ENCODE data around the gene TRIM16.
"Not testable (repeated sequence)": the region's sequence is repeated elsewhere in the genome, so short reads cannot be mapped to it uniquely, and the experiment has no call there.

Gene TRIM16

DNA sequence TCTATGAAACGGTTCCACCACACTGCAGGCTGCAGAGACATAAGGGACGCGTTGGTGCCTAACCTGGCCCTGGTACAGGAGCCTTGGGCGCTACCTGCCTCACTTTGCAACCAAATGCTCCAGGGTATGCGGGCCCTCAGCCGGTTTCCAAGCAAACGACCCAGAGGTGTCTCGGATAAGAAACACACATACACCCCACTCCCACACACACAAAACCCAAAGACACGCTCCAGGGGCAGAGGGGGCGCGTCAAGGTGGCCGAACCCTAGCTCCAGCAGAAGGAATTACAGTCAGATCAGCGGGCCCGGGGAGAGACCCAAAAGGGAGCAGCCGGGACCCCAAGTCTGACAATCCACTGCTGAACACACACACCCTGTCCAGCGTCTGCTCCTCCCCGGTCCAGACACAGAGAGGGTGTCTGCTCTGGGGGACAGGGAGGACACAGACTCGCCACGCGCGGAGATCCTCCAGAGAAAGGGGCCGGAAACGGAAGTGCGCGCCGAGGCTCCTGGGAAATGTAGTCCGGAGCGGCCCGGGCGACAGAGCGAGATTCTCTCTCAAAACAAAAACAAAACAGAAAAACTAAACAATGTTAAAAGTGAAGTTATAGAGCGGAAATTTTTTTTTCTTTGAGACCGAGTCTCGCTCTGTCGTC lies at the start of gene TRIM16:
Gene TRIM16, minus strand, starts transcription at position 488 of the 655 bp plus-strand sequence. CDS start 32,702 bp downstream, outside the sequence.
- H3K9me3 ChIP-seq; H3K36me3 ChIP-seq; intact Hi-C loops (cut with DNase I; ENCODE audit: low total_unique reads); H3K27me3 ChIP-seq; H3K4me1 ChIP-seq: not testable (repeated sequence)
- peak within 1 kb of the TSS; percentile 31 to 41 for H3K27ac ChIP-seq
- peak within 1 kb of the TSS; percentile 52 to 61 for H3K4me3 ChIP-seq
- DNase-seq: peak; percentile 72 to 85

DNA sequence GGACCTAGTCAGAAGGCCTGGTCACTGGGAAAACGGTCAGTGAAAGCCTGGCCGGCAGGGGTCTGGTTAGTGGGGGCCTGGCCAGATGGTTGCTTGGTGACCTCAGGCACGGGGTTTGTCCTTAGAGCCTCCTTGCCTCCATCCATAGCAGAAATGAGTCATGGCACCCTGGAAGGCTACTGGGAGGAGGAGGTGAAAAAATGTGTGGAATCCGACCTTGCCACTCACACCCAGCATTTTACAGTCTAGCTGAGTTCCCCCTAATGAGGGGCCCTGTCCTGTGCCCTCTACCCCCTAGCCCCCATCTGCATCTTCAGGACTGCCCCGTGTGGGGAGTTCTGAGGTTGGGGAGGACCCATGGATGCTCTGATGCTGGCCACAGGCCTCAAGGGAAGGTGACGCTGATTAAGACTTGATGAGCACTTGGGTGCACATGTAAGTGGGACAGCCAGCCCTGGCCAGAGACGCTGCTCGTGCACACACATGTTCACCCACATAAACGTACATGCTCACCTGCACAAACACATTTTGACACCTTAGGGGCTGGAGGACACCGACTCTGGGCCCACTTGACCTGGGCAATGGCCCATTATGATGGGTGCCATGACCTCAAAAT lies 49.2 kb upstream of the TRIM16 start:
- DNase-seq, H3K27me3 ChIP-seq: not testable (repeated sequence)

DNA sequence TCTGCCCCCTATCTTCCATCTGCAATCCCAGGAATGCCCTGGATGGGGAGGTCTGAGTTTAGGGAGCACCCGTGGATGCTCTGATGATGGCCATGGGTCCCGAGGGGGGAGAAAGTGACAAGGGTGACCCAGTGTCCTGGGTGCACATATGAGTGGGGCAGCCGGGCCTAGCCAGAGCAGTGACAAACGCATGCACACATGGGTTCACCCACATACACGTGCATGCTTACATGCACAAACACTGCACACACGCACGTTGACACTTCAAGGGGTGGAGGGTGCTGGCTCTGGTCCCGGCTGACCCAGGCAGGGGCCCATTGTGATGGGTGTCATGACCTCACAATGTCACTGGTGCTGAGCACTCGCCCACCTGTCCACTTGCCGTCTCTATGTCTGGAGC lies 47.8 kb upstream of the TRIM16 start, which contains the start of gene TBC1D26:
Gene TBC1D26, plus strand, starts transcription at position 384 of the 400 bp plus-strand sequence. CDS start 3,066 bp downstream, outside the sequence.
- DNase-seq; H3K27me3 ChIP-seq; H3K4me1 ChIP-seq; intact Hi-C loops (cut with DNase I; ENCODE audit: low total_unique reads); H3K36me3 ChIP-seq; H3K4me3 ChIP-seq; H3K27ac ChIP-seq; H3K9me3 ChIP-seq: not testable (repeated sequence)

More for the DNA sequence above, 49.2 kb upstream of the TRIM16 start:
- H3K4me1 ChIP-seq; H3K27ac ChIP-seq; H3K9me3 ChIP-seq; intact Hi-C loops (cut with DNase I; ENCODE audit: low total_unique reads); H3K4me3 ChIP-seq; H3K36me3 ChIP-seq: not testable (repeated sequence)

DNA sequence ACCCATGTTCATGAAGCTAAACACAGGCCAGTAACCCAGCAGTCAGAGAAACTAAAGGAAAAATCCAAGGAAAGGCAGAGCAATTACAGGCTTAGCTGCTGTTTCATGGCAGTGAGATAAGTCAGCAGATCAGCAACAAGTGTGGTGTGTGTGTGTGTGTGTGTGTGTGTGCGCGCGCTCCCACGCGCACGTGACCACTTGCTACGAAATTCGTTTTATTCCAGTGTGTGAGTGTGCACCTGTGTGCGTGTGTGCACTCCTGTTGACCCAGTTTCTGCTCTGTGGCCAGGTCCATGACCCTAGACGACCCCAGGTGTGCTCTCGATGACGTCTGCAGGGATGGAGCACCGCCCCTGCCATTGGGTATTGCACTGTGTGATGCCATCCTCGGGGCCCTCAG lies 46.4 kb upstream of the TRIM16 start:
- H3K27me3 ChIP-seq; H3K4me1 ChIP-seq; H3K9me3 ChIP-seq; H3K36me3 ChIP-seq; H3K4me3 ChIP-seq; intact Hi-C loops (cut with DNase I; ENCODE audit: low total_unique reads); H3K27ac ChIP-seq; DNase-seq: not testable (repeated sequence)

DNA sequence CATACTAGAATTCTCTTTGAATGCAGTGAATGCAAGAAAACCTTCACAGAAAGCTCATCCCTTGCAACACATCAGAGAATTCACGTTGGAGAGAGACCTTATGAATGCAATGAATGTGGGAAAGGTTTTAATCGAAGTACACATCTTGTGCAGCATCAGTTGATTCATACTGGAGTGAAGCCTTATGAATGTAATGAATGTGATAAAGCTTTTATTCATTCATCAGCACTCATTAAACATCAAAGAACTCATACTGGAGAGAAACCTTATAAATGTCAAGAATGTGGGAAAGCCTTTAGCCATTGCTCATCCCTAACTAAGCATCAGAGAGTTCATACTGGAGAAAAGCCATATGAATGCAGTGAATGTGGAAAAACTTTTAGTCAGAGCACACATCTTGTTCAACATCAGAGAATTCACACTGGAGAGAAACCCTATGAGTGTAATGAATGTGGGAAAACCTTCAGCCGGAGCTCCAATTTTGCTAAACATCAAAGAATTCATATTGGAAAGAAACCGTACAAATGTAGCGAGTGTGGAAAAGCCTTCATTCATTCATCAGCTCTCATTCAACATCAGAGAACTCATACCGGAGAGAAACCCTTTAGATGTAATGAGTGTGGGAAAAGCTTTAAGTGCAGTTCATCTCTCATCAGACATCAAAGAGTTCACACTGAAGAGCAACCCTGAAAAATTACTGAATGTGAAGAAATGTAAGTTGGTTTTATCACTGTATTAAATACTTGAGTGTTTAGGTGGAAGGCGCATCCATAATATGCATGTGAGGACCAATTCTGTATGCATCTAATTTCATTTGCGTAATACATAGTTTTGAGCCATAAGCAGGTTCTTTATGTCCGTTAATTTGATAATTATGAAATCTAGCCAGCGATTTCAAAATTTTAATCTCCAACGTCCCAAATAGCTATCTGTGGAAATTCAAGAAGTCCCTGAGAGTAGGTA lies 32.8 kb upstream of the TRIM16 start:
- DNase-seq; intact Hi-C loops (cut with DNase I; ENCODE audit: low total_unique reads); H3K27ac ChIP-seq; H3K27me3 ChIP-seq; H3K4me3 ChIP-seq; H3K4me1 ChIP-seq: not testable (repeated sequence)
- H3K9me3 ChIP-seq: peaks cover 0 to 60% (median 27%) of the 10 kb centered on the region in 3 donors
- peaks cover 9 to 54% (median 44%) of the 10 kb centered on the region in 3 donors for H3K36me3 ChIP-seq

DNA sequence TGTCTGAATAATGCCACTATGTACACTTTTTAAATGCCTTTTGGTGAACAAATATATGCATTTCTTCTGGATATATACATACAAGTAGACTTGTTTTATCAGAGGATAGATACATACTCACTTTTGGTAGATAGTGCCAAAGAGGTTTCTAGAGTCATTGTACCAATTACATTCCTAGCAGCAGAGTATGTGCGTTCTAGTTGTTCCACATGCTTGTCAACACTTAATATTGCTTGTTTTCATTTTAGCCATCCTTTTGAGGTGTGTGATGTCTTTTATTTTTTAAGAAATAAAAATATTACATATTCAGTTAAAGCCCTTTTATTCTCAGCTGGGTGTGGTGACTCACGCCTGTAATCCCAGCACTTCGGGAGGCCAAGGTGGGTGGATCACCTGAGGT lies 24.8 kb upstream of the TRIM16 start:
- H3K4me3 ChIP-seq; H3K27ac ChIP-seq; H3K27me3 ChIP-seq; H3K4me1 ChIP-seq; DNase-seq; intact Hi-C loops (cut with DNase I; ENCODE audit: low total_unique reads): not testable (repeated sequence)
- Histone ChIP-seq H3K36me3 (peaks cover 50 to 79% (median 58%) of the 10 kb centered on the region in 3 donors), H3K9me3 (peaks cover 0 to 24% (median 0%) of the 10 kb centered on the region in 3 donors)

DNA sequence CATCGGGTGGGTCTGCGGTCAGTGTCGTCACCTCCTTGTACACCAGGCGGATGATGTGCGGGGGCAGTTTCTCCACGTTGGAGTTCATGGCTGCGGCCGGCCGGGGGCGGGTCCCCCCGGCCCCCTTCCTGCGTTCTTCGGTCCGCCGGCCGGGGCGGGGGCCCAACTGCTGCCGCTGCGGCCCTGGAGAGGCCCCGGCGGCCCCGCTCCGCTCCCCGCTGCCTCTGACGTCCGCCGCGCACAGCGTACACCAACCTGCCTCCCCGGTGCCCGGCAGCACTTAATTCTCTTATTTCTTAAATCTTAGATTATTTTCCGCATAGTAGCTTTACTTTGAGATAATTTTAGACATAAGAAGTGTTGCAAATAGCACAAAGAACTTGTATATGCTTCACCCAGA lies 20.7 kb upstream of the TRIM16 start:
- intact Hi-C loops (cut with DNase I; ENCODE audit: low total_unique reads); H3K27me3 ChIP-seq; H3K27ac ChIP-seq; H3K4me3 ChIP-seq; DNase-seq; H3K4me1 ChIP-seq: not testable (repeated sequence)
- H3K9me3 ChIP-seq: peaks cover 0 to 10% (median 0%) of the 10 kb centered on the region in 3 donors
- peaks cover 31 to 49% (median 44%) of the 10 kb centered on the region in 3 donors for H3K36me3 ChIP-seq

DNA sequence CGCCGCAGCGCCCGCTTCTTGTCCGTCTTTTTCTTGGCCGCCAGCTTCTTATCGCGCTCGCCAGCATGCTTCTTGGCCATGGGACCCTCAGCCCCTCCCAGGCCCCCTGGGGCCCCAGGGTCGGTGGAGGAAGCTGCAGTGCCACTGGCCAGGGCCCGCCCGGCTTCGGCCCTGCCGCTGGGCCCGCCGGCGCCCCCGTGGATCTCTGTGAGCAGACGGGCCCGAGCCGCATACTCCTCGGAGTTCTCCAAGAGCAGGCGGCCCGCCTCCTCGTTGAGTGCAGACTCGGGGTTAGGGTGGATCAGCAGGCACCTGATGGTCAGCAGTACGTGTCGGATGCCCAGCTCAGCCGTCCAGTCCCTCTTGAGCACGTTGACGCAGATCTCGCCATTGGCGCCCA lies 20.1 kb upstream of the TRIM16 start:
- H3K27me3 ChIP-seq; intact Hi-C loops (cut with DNase I; ENCODE audit: low total_unique reads); H3K4me1 ChIP-seq; H3K27ac ChIP-seq; H3K9me3 ChIP-seq; DNase-seq; H3K4me3 ChIP-seq: not testable (repeated sequence)
- peaks cover 31 to 44% (median 44%) of the 10 kb centered on the region in 3 donors for H3K36me3 ChIP-seq

DNA sequence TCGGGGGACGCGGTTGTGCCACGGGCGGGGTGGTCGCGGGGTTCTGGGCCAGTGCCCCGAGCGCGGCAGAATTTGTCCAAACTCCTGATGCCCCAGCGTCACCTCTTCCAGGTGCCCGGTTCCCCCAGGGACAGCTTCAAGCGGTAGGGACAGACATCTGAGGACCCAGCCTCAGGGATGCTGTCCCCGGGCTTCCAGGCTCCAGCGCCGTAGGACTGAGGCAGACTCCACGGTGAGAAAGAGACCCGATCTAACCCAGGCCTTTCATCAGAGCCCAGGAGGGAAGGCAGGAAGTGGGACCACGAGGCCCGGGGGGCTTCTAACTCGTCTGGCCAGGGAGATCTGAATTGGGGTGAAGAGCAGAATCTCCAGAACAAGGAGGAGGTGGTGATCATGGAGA lies 15.8 kb upstream of the TRIM16 start:
- H3K4me1 ChIP-seq; H3K9me3 ChIP-seq; H3K27me3 ChIP-seq; DNase-seq; H3K36me3 ChIP-seq; intact Hi-C loops (cut with DNase I; ENCODE audit: low total_unique reads): not testable (repeated sequence)
- H3K27ac ChIP-seq: peak overlapping the region; percentile 54 to 62
- peak overlapping the region; percentile 55 to 66 for H3K4me3 ChIP-seq

DNA sequence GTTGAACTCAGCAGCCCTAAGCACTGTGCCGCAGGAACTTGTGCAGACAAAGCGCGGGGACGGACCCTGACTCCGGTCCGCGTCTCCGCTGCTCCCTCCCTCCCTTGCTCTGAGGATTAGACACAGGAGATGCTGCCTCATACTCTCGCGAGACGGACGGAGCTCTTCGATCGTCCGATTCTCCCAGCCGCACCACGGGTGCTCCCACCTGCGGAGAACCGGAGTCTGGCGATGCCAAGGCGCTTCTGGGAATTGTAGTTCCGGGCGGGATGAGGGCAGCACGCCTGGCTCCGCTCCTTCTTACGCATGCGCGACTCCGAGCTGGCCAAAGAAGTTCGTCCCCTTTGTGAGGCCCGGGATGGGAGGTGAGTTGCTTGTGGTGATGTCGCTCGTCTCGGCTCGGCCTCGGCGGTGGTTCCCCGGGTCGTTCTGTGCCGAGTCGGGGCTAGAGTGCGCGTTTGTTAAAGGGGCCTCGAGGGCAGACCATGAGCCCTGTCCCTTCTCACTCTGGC lies 15.4 kb upstream of the TRIM16 start, which contains the start of gene ZNF286A:
Gene ZNF286A, plus strand, starts transcription at position 340 of the 512 bp plus-strand sequence. CDS start 578 bp downstream, outside the sequence.
- H3K4me3 ChIP-seq: peak within 1 kb of the TSS; percentile 55 to 66
- H3K27me3 ChIP-seq; H3K36me3 ChIP-seq; H3K4me1 ChIP-seq; H3K9me3 ChIP-seq; intact Hi-C loops (cut with DNase I; ENCODE audit: low total_unique reads): not testable (repeated sequence)
- H3K27ac ChIP-seq: peak within 1 kb of the TSS; percentile 54 to 62
- DNase-seq: peak; percentile 98 to 100

DNA sequence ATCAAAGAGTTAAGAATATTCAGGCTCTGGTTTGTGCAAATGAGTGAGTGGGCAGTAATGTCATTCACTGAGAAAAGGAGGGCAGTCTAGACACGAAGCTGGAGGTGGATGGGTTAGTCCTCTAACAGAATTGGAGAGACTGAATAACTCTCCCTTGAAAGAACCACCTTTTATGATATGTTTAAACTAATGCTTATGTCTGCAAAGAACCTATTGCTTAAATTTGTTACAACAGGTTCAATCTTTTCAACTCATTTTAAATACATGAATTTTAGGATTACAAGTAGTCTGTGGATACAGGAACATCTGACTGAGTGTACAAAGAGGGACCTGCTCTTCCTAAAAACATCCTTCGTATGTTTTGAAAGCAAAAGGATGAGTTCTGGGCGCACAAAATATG lies 14.9 kb upstream of the TRIM16 start:
- H3K4me1 ChIP-seq; H3K27me3 ChIP-seq; H3K9me3 ChIP-seq; DNase-seq; H3K36me3 ChIP-seq; intact Hi-C loops (cut with DNase I; ENCODE audit: low total_unique reads): not testable (repeated sequence)
- peak overlapping the region; percentile 55 to 66 for H3K4me3 ChIP-seq
- H3K27ac ChIP-seq: peak overlapping the region; percentile 54 to 62

DNA sequence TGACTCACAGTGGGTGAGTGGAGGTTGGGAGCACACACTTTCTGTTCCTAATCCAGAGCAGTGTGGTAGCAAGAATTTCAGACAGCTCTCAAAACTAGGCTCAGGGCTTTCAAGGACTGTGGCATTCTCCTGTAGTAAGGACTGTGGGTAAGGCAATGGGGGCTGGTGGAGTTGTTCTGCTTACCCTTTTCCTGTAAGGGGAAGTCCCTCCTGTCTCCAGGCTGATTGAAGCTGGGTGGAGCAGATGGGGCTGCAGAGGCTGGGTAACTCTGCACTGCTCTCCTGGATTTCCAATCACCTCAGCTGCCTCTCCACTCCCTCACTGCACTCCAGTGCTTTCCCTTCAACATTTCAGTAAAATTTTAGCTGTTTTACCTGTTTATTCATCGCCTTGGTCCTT lies 3.4 kb upstream of the TRIM16 start:
- H3K27ac ChIP-seq; H3K4me3 ChIP-seq; DNase-seq; H3K36me3 ChIP-seq; H3K4me1 ChIP-seq; H3K9me3 ChIP-seq; H3K27me3 ChIP-seq; intact Hi-C loops (cut with DNase I; ENCODE audit: low total_unique reads): not testable (repeated sequence)

DNA sequence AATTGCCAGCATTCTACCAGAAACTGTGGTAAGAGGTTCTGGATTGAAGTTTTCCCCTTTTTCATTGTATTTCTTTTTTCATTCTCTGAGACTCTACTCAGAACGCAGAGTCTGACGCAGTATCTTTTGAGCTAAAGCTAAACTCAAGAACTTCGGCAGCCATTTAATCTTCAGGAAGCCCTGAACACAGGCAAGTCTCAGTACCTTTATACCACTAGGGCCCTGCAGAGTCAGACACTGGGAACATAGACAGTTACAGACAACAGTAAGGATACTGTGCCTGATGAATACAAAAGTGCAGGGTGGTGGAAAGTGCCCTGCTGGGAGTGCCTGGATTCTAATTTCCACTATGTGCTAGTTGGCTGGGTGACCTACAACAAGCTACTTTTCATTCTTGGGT lies 976 bp downstream of the TRIM16 start:
- intact Hi-C loops (cut with DNase I; ENCODE audit: low total_unique reads); H3K9me3 ChIP-seq; H3K27me3 ChIP-seq; H3K4me3 ChIP-seq; DNase-seq; H3K36me3 ChIP-seq; H3K4me1 ChIP-seq; H3K27ac ChIP-seq: not testable (repeated sequence)
